ENCODE measurements around the gene CREB5. TPM values are rescaled to one million over a fixed set of nuclear protein-coding genes. Genes with fewer than 3 reads are reported as not detected.

Gene CREB5
- total and polyA plus RNA-seq, 7 donors, result 0.80 to 42.1 (median 4.6) TPM

- Histone ChIP-seq H3K36me3 (no peaks in the 10 kb centered on the region), H3K27ac (peak overlapping the region in 1 of 4 donors; percentile 84), H3K9me3 (no peaks in the 10 kb centered on the region), H3K4me1 (peaks cover 0 to 22% (median 8%) of the 10 kb centered on the region in 4 donors), H3K27me3 (no peaks in the 10 kb centered on the region), H3K4me3 (no peak overlapping the region)
- WGBS, 2 donors, result 69 to 92% methylated on average over 6 of the region's 6 CpGs
- intact Hi-C loops (cut with DNase I), result no loop called here
- no peak for DNase-seq
- no peak for TF ChIP-seq EP300 (IDR thresholded peaks at IDR 0.05)
- TF ChIP-seq POLR2AphosphoS5 (IDR thresholded peaks at IDR 0.05), result no peak
- no peak for TF ChIP-seq POLR2A (IDR thresholded peaks at IDR 0.05)
- TF ChIP-seq CTCF (IDR thresholded peaks at IDR 0.05), result no peak
Measured at GRCh38 chr7:28709748-28710147, 297.4 kb downstream of the CREB5 start.

- no peaks in the 10 kb centered on the region for H3K9me3 ChIP-seq
- H3K27ac ChIP-seq, result peak overlapping the region in 2 of 4 donors; percentile 19 to 36
- TF ChIP-seq POLR2A (IDR thresholded peaks at IDR 0.05), result no peak
- no peak for TF ChIP-seq EP300 (IDR thresholded peaks at IDR 0.05)
- no peak for TF ChIP-seq CTCF (IDR thresholded peaks at IDR 0.05)
- no peak for TF ChIP-seq POLR2AphosphoS5 (IDR thresholded peaks at IDR 0.05)
- WGBS, 2 donors, result 91% methylated on average over 3 of the region's 3 CpGs
- no peaks in the 10 kb centered on the region for H3K36me3 ChIP-seq
- H3K27me3 ChIP-seq, result no peaks in the 10 kb centered on the region
- intact Hi-C loops (cut with DNase I), result no loop called here
- peaks cover 0 to 22% (median 8%) of the 10 kb centered on the region in 4 donors for H3K4me1 ChIP-seq
- no peak for DNase-seq
- no peak overlapping the region for H3K4me3 ChIP-seq
Measured at GRCh38 chr7:28711114-28711513, 298.8 kb downstream of the CREB5 start.

GRCh38 chr7:28714459-28715120, 302.3 kb downstream of the CREB5 start:
- Histone ChIP-seq H3K4me3 (no peak overlapping the region), H3K4me1 (peaks cover 0 to 2% (median under 1%) of the 10 kb centered on the region in 4 donors), H3K27me3 (no peaks in the 10 kb centered on the region), H3K9me3 (no peaks in the 10 kb centered on the region), H3K36me3 (no peaks in the 10 kb centered on the region), H3K27ac (no peak overlapping the region)
- 78 to 83% methylated on average over 6 of the region's 6 CpGs for WGBS, 2 donors
- intact Hi-C loops (cut with DNase I), result no loop called here
- DNase-seq, result no peak
- TF ChIP-seq POLR2AphosphoS5 (IDR thresholded peaks at IDR 0.05), result no peak
- no peak for TF ChIP-seq EP300 (IDR thresholded peaks at IDR 0.05)
- no peak for TF ChIP-seq CTCF (IDR thresholded peaks at IDR 0.05)
- TF ChIP-seq POLR2A (IDR thresholded peaks at IDR 0.05), result no peak

GRCh38 chr7:28717445-28718054, 305.2 kb downstream of the CREB5 start:
- intact Hi-C loops (cut with DNase I), result no loop called here
- TF ChIP-seq POLR2A (IDR thresholded peaks at IDR 0.05) (no peak), CTCF (IDR thresholded peaks at IDR 0.05) (no peak), EP300 (IDR thresholded peaks at IDR 0.05) (no peak), POLR2AphosphoS5 (IDR thresholded peaks at IDR 0.05) (no peak)
- Histone ChIP-seq H3K4me1 (no peaks in the 10 kb centered on the region), H3K27me3 (no peaks in the 10 kb centered on the region), H3K27ac (peak overlapping the region in 3 of 4 donors; percentile 11 to 16 (median 15)), H3K9me3 (no peaks in the 10 kb centered on the region), H3K36me3 (no peaks in the 10 kb centered on the region), H3K4me3 (no peak overlapping the region)
- WGBS, 2 donors, result 35 to 64% methylated on average over 3 of the region's 3 CpGs
- DNase-seq, result no peak
